ENCODE results near the gene MID1IP1.

MID1IP1 gene

DNA sequence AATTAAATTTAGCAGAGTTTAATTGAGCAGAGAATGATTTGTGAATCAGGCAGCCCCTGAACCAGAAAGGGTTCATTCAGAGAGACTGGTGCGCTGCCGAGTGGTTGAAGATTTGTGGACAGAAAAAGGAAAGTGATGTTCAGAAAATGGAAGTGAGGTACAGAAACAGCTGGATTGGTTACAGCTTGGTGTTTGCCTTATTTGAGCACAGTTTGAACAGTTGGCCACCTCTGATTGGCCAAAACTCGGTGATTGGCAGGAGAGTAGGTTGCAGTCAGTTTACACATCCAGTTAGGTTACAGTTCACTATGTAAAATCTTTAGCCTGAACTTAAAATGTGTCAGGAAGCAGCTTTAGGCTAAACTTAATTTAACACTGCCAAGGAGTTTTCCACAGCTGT is 14.9 kb downstream of the MID1IP1 start:
- no peak for TF ChIP-seq YY1 (IDR thresholded peaks at IDR 0.05; ENCODE audit: low read depth)
- TF ChIP-seq TEAD4 (IDR thresholded peaks at IDR 0.05) = no peak
- TF ChIP-seq TAF1 (IDR thresholded peaks at IDR 0.05; ENCODE audit: low read depth) = no peak
- TF ChIP-seq, protein P1, sequence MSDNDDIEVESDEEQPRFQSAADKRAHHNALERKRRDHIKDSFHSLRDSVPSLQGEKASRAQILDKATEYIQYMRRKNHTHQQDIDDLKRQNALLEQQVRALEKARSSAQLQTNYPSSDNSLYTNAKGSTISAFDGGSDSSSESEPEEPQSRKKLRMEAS (IDR thresholded peaks at IDR 0.05) = no peak
- TF ChIP-seq NFIC (IDR thresholded peaks at IDR 0.05) = no peak
- no peak for TF ChIP-seq CEBPB (IDR thresholded peaks at IDR 0.05)
- no peak for TF ChIP-seq CREB1 (IDR thresholded peaks at IDR 0.05; ENCODE audit: low read depth)
- TF ChIP-seq ZBTB7A (IDR thresholded peaks at IDR 0.05; ENCODE audit: low read depth) = no peak
- TF ChIP-seq, protein P2, sequence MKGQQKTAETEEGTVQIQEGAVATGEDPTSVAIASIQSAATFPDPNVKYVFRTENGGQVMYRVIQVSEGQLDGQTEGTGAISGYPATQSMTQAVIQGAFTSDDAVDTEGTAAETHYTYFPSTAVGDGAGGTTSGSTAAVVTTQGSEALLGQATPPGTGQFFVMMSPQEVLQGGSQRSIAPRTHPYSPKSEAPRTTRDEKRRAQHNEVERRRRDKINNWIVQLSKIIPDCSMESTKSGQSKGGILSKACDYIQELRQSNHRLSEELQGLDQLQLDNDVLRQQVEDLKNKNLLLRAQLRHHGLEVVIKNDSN (IDR thresholded peaks at IDR 0.05) = no peak

DNA sequence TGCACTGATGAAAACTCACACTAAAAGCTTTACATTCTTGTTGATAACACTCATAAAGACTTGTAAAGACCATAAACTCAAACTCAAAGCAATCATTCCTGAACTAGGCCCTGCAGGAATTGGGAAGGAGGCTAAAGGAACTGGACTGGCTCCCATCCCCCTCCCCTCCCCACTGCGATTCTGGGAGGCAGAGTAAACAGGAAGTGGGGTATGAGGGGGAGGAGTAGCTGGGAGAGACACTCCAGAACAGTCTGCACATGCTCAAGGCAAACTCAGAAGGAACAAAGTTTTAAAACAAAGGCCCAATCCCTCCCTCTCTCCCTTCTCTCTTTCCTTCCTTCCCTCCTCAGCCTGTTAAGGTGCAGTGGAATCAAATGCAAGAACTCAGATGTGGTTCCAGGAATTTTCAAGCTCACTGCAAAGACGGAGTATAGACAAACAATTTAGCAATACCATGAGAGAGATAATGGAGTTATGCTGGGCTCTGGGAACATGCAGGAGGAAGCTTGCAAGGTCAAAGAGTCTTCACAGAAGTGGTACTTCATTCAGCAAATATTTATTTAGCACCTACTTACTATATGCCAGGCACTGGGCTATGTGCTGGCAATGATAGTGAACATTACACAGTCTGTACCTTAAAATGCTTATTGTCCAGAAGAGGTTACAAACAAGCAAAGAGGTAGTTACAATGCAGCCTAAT is 15.9 kb downstream of the MID1IP1 start:
- TF ChIP-seq EP300 (IDR thresholded peaks at IDR 0.05; ENCODE audit: borderline replicate concordance) (no peak), EGR1 (IDR thresholded peaks at IDR 0.05) (no peak), TCF12 (IDR thresholded peaks at IDR 0.05; ENCODE audit: low read depth) (no peak), TEAD4 (IDR thresholded peaks at IDR 0.05) (no peak), CEBPB (IDR thresholded peaks at IDR 0.05) (no peak), CREB1 (IDR thresholded peaks at IDR 0.05; ENCODE audit: low read depth) (no peak), ZBTB7A (IDR thresholded peaks at IDR 0.05; ENCODE audit: low read depth) (no peak), RAD21 (IDR thresholded peaks at IDR 0.05; ENCODE audit: low read depth) (no peak), NFIC (IDR thresholded peaks at IDR 0.05) (no peak), YY1 (IDR thresholded peaks at IDR 0.05; ENCODE audit: low read depth) (no peak), TAF1 (IDR thresholded peaks at IDR 0.05; ENCODE audit: low read depth) (no peak), FOXM1 (IDR thresholded peaks at IDR 0.05; ENCODE audit: borderline replicate concordance, low read depth) (no peak)
- TF ChIP-seq, protein P1 (IDR thresholded peaks at IDR 0.05) = no peak
- TF ChIP-seq, protein P3, sequence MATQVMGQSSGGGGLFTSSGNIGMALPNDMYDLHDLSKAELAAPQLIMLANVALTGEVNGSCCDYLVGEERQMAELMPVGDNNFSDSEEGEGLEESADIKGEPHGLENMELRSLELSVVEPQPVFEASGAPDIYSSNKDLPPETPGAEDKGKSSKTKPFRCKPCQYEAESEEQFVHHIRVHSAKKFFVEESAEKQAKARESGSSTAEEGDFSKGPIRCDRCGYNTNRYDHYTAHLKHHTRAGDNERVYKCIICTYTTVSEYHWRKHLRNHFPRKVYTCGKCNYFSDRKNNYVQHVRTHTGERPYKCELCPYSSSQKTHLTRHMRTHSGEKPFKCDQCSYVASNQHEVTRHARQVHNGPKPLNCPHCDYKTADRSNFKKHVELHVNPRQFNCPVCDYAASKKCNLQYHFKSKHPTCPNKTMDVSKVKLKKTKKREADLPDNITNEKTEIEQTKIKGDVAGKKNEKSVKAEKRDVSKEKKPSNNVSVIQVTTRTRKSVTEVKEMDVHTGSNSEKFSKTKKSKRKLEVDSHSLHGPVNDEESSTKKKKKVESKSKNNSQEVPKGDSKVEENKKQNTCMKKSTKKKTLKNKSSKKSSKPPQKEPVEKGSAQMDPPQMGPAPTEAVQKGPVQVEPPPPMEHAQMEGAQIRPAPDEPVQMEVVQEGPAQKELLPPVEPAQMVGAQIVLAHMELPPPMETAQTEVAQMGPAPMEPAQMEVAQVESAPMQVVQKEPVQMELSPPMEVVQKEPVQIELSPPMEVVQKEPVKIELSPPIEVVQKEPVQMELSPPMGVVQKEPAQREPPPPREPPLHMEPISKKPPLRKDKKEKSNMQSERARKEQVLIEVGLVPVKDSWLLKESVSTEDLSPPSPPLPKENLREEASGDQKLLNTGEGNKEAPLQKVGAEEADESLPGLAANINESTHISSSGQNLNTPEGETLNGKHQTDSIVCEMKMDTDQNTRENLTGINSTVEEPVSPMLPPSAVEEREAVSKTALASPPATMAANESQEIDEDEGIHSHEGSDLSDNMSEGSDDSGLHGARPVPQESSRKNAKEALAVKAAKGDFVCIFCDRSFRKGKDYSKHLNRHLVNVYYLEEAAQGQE (IDR thresholded peaks at IDR 0.05; ENCODE audit: low read depth) = no peak
- TF ChIP-seq, protein P2 (IDR thresholded peaks at IDR 0.05) = no peak

DNA sequence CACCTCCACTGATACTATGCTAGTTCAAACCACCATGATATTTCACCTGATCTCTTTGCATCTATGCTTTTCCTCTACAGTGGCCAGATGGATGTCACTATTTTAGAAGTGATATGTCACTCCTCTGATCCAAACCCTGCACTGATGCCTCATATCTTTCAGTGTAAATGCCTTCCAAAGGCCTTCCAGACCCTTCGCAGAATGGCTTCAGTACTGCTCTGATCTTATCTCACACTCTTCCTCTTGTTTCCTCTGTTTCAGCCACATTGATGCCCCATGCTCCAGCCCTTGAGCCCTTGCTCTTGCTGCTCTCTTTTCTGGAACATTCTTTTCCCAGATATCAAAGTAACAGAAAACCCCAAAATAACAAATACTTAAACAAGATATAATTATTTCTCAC is 17.9 kb downstream of the MID1IP1 start:
- no peak for TF ChIP-seq TCF12 (IDR thresholded peaks at IDR 0.05; ENCODE audit: low read depth)
- TF ChIP-seq, protein P3 (IDR thresholded peaks at IDR 0.05; ENCODE audit: low read depth) = no peak

DNA sequence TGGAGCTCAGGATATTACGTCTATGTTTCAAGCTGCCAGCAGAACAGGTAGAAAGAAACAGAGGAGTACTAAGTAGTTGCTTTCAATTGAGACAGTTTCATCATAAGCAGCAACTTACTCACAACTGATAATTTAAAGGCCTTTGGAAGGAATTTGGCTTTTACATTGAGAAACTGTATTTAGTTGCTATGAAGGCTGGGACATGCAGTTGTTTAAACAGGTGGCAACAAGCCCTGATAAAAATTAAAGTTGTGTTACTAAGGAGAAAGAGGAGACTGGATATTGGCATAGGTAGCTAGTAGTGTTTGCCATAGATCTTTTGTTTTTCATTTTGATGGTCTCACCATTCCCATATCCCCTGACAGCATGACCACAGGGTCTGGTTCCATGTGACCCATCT is 18.4 kb downstream of the MID1IP1 start:
- no peak for TF ChIP-seq EGR1 (IDR thresholded peaks at IDR 0.05)
- TF ChIP-seq, protein P1 (IDR thresholded peaks at IDR 0.05) = no peak

DNA sequence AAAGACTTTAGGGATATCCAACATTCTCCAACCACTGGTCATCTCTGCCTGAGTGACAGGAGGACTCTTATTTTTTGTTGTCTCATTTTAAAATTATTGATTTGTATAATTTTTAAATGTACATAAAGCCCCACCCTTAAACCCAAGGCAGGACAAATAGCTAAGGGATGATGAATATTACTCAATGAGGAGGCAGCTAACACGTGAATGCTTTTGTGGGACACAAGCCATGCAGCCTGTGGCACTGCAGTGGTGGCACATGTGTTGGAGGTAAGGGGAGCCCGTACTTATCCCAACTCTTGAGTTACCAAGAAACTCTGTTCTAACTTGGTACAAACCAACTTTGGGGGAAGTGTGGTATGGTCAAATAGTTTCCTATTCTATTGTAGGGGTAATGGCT is 19.5 kb downstream of the MID1IP1 start:
- TF ChIP-seq TCF12 (IDR thresholded peaks at IDR 0.05; ENCODE audit: low read depth) = no peak
- TF ChIP-seq, protein P3 (IDR thresholded peaks at IDR 0.05; ENCODE audit: low read depth) = no peak

Measured in Ishikawa (cell line).